Measurements from ENCODE around the gene MAJIN. TPM values are rescaled to one million over a fixed set of nuclear protein-coding genes. Genes with fewer than 3 reads are reported as not detected.

The MAJIN gene
- total and polyA plus RNA-seq, 2 experiments from 2014 or later: not detected

DNA sequence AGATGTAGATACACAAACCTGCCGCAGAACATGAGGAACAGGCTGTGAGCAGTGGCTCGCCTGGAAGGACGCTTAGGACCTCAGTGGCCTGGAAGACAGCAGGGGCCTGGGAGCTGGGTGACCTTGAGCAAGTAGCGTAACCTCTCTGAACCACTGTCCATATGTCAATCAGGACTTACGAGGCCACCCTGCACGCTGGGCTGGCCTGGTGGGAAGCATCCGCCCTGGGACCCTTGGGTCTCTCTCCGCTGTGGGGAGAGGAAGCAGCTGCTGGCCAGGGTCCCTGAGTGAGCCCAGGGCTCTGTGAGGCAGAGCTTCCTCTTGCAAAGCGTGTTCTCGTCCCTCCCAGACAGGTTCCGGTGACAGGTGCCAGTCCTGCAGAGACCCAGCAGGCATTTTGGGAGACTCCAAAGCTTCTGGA is 79.5 kb downstream of the MAJIN start:
- peaks cover 12% of the 10 kb centered on the region; the same call in 1 of the 2 replicates for H3K4me1 ChIP-seq (ENCODE audit: insufficient read depth)
- no peak overlapping the region for H3K4me2 ChIP-seq
- Mint-ChIP-seq H3K9me3 (no peaks in the 10 kb centered on the region), H3K27me3 (ENCODE audit: insufficient read depth, low read depth, poor library complexity) (peaks cover 15% of the 10 kb centered on the region), H3K36me3 (ENCODE audit: low read depth) (no peaks in the 10 kb centered on the region; the same call in 2 of the 3 replicates), H3K4me3 (no peak overlapping the region; the same call in 2 of the 3 replicates), H3K27ac (no peak overlapping the region), H3K4me1 (peaks cover 17% of the 10 kb centered on the region)
- no peak overlapping the region for H3K4me3 ChIP-seq
- H3K9me2 ChIP-seq (ENCODE audit: insufficient read depth): no peaks in the 10 kb centered on the region
- no peaks in the 10 kb centered on the region for H3K79me2 ChIP-seq (replicated peaks; ENCODE audit: insufficient read depth)
- no peak for ATAC-seq
- H3F3A ChIP-seq (replicated peaks; ENCODE audit: low read depth): no peaks in the 10 kb centered on the region
- no peaks in the 10 kb centered on the region for H3K36me3 ChIP-seq (ENCODE audit: insufficient read depth)
- no peaks in the 10 kb centered on the region for H3K27me3 ChIP-seq (ENCODE audit: insufficient read depth)
- H3K27ac ChIP-seq (ENCODE audit: low read depth): no peak overlapping the region
- TF ChIP-seq REST (IDR thresholded peaks at IDR 0.05; ENCODE audit: unreplicated experiment) (no peak), CREB1 (CRISPR knock-in tag; IDR thresholded peaks at IDR 0.05; ENCODE audit: low read depth) (no peak), NANOG (IDR thresholded peaks at IDR 0.05; ENCODE audit: borderline replicate concordance) (no peak), EZH2 (IDR thresholded peaks at IDR 0.05; ENCODE audit: low read depth, unreplicated experiment) (no peak), EZH2phosphoT487 (IDR thresholded peaks at IDR 0.05; ENCODE audit: unreplicated experiment) (no peak), STAT1 (IDR thresholded peaks at IDR 0.05; ENCODE audit: unreplicated experiment) (no peak), ZNF114 (CRISPR knock-in tag; IDR thresholded peaks at IDR 0.05) (no peak), POLR2AphosphoS5 (IDR thresholded peaks at IDR 0.05; ENCODE audit: low read depth) (no peak), ZNF462 (CRISPR knock-in tag; IDR thresholded peaks at IDR 0.05) (no peak)
- TF ChIP-seq, protein P1, sequence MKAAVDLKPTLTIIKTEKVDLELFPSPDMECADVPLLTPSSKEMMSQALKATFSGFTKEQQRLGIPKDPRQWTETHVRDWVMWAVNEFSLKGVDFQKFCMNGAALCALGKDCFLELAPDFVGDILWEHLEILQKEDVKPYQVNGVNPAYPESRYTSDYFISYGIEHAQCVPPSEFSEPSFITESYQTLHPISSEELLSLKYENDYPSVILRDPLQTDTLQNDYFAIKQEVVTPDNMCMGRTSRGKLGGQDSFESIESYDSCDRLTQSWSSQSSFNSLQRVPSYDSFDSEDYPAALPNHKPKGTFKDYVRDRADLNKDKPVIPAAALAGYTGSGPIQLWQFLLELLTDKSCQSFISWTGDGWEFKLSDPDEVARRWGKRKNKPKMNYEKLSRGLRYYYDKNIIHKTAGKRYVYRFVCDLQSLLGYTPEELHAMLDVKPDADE (IDR thresholded peaks at IDR 0.05): no peak
- H4K20me1 ChIP-seq (replicated peaks; ENCODE audit: insufficient read depth): no peaks in the 10 kb centered on the region
- no peak for DNase-seq (ENCODE audit: low spot score)
- no peak overlapping the region for H2AFZ ChIP-seq
